ENCODE data around the gene NXT1.

DNA sequence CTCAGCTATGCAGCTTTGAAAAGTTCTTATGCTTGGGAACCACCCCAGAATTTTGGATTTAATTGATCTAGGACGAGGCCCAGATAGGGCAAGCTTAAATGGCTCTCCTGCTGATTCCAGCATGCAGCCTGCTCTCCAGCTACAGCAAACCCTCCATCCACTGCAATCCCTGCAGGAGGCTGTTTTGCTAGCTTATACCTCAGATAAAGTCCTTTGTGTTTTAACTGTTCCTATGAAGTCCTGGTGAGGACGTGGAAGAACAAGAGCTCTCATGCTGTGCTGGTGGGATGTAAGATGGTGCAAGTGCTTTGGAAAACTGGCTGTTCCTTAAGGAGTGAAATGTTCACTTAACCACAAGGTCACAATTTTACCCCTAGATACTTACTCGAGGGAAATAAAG is 25.5 kb upstream of the NXT1 start:
- TF ChIP-seq EZH2 (IDR thresholded peaks at IDR 0.05; ENCODE audit: borderline replicate concordance, insufficient read depth, low read length, poor library complexity, severe bottlenecking) = no peak
- TF ChIP-seq, protein P1, sequence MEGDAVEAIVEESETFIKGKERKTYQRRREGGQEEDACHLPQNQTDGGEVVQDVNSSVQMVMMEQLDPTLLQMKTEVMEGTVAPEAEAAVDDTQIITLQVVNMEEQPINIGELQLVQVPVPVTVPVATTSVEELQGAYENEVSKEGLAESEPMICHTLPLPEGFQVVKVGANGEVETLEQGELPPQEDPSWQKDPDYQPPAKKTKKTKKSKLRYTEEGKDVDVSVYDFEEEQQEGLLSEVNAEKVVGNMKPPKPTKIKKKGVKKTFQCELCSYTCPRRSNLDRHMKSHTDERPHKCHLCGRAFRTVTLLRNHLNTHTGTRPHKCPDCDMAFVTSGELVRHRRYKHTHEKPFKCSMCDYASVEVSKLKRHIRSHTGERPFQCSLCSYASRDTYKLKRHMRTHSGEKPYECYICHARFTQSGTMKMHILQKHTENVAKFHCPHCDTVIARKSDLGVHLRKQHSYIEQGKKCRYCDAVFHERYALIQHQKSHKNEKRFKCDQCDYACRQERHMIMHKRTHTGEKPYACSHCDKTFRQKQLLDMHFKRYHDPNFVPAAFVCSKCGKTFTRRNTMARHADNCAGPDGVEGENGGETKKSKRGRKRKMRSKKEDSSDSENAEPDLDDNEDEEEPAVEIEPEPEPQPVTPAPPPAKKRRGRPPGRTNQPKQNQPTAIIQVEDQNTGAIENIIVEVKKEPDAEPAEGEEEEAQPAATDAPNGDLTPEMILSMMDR (IDR thresholded peaks at IDR 0.05; ENCODE audit: poor library complexity, severe bottlenecking) = no peak
- TF ChIP-seq SMC3 (conservative IDR thresholded peaks at IDR 0.05; ENCODE audit: poor library complexity) = no peak
- TF ChIP-seq, protein P2, sequence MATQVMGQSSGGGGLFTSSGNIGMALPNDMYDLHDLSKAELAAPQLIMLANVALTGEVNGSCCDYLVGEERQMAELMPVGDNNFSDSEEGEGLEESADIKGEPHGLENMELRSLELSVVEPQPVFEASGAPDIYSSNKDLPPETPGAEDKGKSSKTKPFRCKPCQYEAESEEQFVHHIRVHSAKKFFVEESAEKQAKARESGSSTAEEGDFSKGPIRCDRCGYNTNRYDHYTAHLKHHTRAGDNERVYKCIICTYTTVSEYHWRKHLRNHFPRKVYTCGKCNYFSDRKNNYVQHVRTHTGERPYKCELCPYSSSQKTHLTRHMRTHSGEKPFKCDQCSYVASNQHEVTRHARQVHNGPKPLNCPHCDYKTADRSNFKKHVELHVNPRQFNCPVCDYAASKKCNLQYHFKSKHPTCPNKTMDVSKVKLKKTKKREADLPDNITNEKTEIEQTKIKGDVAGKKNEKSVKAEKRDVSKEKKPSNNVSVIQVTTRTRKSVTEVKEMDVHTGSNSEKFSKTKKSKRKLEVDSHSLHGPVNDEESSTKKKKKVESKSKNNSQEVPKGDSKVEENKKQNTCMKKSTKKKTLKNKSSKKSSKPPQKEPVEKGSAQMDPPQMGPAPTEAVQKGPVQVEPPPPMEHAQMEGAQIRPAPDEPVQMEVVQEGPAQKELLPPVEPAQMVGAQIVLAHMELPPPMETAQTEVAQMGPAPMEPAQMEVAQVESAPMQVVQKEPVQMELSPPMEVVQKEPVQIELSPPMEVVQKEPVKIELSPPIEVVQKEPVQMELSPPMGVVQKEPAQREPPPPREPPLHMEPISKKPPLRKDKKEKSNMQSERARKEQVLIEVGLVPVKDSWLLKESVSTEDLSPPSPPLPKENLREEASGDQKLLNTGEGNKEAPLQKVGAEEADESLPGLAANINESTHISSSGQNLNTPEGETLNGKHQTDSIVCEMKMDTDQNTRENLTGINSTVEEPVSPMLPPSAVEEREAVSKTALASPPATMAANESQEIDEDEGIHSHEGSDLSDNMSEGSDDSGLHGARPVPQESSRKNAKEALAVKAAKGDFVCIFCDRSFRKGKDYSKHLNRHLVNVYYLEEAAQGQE (IDR thresholded peaks at IDR 0.05; ENCODE audit: borderline replicate concordance) = no peak
